Stimulated activated CD8-positive, alpha-beta memory T cell treated with anti-CD3 and anti-CD28 coated beads, Interleukin-4, amount 100 ng/mL, for 24 hours (primary cell): ENCODE measurements around the gene MFN1.
A peak's percentile ranks its signal among the peaks of the same experiment; 100 is the strongest.
"Not testable (repeated sequence)": the region's sequence is repeated elsewhere in the genome, so short reads cannot be mapped to it uniquely, and the experiment has no call there.

Source experiments
- DNase-seq: peaks from one replicate; pipeline ENCODE4 v3.0.0-alpha.2; 2020; ENCODE audit warnings: low read depth

The MFN1 gene

GRCh38 chr3:179347345-179348194, at the start of gene MFN1:
Gene MFN1 (plus strand): TSS chr3:179347709. CDS start chr3:179348852, 1,143 bp downstream.
- peak; percentile 79 for DNase-seq

- DNase-seq: no peak
These were observed 49.4 kb upstream of the MFN1 start for GRCh38 chr3:179297971-179298725.

- DNase-seq: no peak
These were observed 48.2 kb upstream of the MFN1 start for GRCh38 chr3:179299316-179299715.

- DNase-seq: no peak
These were observed 47.4 kb upstream of the MFN1 start for GRCh38 chr3:179299999-179300613.

GRCh38 chr3:179301645-179302044, 45.9 kb upstream of the MFN1 start:
- no peak for DNase-seq

GRCh38 chr3:179302111-179302510, 45.4 kb upstream of the MFN1 start:
- DNase-seq: no peak

- no peak for DNase-seq
These were observed 42.9 kb upstream of the MFN1 start for GRCh38 chr3:179304605-179305004.

GRCh38 chr3:179307362-179307761, 40.1 kb upstream of the MFN1 start:
- not testable (repeated sequence) for DNase-seq

- no peak for DNase-seq
These were observed 39.5 kb upstream of the MFN1 start for GRCh38 chr3:179308001-179308400.

- no peak for DNase-seq
These were observed 38.1 kb upstream of the MFN1 start for GRCh38 chr3:179309225-179310078.

- DNase-seq: no peak
These were observed 28.6 kb upstream of the MFN1 start for GRCh38 chr3:179318876-179319275.

- DNase-seq: no peak
These were observed 25.7 kb upstream of the MFN1 start for GRCh38 chr3:179321668-179322285.

GRCh38 chr3:179322286-179323196, 25.0 kb upstream of the MFN1 start, which contains the start of gene ZNF639:
Gene ZNF639 (plus strand): TSS chr3:179323031. CDS start chr3:179328294, 5,263 bp downstream.
- peak; percentile 83 for DNase-seq

- DNase-seq: peak; percentile 40
These were observed 24.1 kb upstream of the MFN1 start for GRCh38 chr3:179323197-179324110.

- DNase-seq: no peak
These were observed 23.2 kb upstream of the MFN1 start for GRCh38 chr3:179324270-179324754.

GRCh38 chr3:179330438-179330837, 17.1 kb upstream of the MFN1 start:
- DNase-seq: no peak

GRCh38 chr3:179332240-179332639, 15.3 kb upstream of the MFN1 start:
- DNase-seq: no peak

GRCh38 chr3:179333084-179333483, 14.4 kb upstream of the MFN1 start:
- DNase-seq: no peak
